HG03139 (cell line): Measurements from ENCODE around the gene PLIN4.

Experiments
- ATAC-seq: cut with Tn5 transposase; IDR thresholded peaks from one replicate; pipeline ENCODE4 v1.9.1; 2021; ENCODE audit not compliant: unreplicated experiment

PLIN4 gene

DNA sequence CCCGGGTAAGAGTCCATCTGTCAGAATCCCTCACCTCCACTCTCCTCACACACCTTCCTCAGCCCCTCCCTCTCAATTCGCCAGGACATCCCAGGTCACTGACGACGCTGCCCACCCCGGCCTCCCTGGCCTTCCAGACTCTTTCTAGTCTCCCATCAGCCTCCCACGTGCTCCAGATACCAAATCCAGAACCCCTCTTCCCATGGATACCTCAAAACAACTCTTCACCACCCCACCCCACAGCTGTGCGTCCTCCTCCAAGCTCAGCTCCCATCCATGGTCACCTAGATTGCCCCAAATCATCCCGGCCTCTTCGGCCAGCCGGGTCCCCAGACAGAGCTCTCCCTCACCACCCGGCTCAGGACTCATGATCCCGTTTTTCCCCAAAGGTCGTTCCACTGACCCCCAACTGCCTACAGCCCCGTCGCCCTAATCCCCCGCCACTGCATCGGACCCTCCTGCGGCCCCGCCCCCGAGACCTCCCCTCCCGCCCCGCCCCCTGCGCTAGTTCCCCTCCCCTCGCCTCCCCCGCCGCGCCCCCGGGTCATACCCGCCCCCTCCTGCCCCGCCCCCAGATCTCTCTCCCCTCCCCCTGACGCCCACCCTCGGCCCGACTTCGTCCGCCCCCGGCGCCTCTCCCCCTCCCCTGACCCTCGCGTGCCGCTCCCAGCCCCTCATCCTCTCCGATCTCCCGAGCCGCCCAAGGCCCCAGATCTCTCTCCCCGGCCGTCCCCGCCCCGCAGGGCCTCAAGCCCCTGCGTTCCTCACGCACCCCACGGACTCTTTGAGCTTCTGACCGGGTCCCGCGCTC lies 61.2 kb downstream of the PLIN4 start:
- peak; percentile 11 for ATAC-seq

DNA sequence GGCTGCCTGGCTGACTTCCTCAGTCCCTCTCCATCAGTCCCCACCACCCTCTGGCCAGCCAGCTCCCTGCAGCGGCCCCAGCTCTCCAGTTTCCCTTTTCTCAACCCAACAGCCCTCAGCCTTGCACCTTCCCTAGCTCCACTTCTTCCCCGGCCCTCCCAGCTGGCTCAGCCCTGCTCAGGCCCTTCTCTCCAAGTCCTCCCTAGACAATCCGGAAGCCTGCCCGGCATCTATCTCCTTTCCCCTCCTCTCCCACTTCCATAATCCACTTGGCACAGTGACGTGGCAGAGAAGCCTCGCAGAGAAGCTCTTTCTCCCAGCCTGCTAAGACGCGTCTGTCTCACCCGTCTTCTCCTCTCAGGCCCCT lies 61.8 kb downstream of the PLIN4 start:
- ATAC-seq = no peak

DNA sequence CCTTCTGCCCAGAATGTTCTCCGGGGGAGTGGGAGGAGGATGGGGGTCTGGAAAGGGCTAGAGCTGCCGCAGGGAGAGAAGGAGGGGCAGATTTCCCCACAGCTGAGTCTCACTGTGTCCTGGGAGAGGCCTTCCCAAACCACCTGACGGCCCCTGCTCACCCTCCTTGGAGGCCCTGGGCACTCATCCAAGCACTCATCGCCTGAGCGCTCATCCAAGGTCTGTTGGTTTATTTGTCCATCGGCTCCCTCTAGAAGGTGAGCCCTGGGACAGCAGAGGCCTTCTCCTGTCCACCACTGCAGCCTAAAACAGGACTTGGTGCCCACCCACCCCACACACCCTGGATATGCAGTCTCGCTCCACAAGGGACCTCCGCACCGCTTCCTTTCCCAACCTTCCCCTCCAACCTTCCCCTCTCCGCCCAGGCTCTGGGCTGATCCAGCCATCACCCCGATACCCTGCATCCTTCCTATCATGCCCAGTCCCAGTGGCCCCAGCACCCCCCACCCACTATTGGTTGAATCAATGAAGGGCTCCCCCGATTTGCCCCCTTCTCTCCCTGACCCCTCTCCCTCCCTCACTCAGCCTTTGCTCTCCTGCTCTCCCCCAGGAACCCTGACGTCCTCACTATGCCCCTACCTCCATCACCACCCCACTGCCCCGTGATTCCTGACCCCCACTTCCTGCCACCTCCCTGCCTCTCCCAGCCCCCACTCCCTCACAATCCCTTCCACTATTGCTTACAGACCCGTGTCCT lies 62.4 kb downstream of the PLIN4 start:
- ATAC-seq = no peak

DNA sequence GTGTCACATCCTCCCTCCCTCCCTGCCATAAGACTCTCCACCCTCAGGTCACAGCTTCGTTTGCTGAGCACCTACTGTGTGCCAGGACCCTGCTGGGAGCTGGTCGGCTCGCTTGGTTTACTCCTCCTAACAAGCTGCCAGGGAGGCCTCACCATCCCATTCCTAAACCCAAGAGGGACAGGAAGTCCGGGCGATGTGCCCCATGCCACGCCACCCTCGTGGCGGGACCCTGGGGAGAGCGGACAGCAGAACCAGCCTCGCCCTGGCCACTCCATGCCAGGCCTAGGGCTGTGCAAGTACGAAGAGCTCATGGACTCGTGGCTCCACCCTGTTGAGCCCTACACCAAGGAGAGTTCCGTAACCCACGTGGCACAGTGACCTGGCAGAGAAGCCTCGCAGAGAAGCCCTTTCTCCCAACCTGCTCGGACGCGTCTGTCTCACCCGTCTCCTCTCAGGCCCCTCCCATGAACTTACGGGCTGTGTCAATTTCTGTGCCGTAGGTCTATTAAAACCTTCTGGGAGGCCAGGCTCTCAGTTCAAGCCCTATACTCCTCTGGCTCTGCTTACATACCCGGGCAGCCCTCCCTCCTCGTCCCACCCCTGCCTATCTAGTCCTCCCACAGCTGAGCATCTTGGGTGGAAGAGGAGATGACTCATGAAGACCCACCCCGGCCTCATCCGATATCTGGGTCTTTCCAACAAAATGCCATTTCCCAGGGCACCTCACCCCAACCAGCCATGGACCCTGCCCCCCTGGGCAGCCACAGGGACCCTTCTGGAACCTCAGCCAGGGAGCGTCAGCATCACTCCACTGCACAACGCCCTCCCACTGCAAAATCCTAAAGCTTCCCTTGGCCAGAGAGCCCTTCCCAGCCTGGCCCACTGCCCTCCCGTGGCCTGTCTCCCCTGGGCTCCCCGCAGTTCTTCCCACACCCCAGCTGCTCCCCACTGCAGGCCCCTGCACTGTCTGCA lies 63.3 kb downstream of the PLIN4 start:
- no peak for ATAC-seq

DNA sequence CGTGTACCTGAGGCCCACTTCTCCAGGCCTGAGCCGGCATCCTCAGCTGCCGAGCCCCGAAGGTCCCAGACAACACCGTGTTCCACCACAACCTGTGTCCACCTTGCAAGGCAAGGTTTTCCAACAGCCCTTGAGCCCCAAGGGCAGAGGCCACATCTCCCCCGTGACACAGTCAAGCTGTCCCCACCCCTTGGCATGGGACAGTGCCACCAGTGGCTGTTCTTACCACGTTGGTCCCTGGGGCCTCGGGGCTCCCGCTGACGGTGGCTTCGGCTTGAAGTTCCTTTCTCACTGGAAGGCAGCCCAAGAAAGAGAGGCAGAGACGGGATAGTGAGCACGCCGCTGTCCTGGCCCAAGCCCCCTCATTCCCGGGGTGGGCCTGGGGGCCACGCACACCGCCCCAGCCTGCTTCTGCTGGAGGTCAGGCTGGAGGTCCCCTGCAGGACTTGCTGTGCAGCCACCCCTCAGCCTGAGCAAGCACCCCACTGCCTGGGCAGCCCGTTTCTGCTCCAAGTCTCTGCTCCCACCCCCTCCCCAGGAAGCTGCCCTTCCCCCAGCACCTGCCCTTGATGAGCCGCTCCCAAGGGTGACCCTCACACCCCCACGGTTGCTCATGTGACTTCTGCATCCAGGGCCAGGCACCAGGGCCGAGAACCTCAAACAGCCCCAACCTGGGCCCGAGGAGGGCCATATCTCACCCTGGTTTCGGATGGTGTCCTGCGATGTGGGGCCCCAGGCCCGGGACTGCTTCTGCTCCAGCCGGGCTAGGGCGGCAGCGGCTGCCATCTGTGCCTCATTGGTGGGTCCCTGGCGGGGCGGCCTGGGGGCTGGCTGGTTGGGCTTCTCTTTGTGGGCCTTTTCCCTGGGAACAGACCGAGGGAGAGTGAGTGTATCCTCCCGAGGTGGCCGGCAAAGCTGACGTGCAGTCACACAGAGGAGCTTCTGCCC lies 64.8 kb downstream of the PLIN4 start:
- no peak for ATAC-seq

DNA sequence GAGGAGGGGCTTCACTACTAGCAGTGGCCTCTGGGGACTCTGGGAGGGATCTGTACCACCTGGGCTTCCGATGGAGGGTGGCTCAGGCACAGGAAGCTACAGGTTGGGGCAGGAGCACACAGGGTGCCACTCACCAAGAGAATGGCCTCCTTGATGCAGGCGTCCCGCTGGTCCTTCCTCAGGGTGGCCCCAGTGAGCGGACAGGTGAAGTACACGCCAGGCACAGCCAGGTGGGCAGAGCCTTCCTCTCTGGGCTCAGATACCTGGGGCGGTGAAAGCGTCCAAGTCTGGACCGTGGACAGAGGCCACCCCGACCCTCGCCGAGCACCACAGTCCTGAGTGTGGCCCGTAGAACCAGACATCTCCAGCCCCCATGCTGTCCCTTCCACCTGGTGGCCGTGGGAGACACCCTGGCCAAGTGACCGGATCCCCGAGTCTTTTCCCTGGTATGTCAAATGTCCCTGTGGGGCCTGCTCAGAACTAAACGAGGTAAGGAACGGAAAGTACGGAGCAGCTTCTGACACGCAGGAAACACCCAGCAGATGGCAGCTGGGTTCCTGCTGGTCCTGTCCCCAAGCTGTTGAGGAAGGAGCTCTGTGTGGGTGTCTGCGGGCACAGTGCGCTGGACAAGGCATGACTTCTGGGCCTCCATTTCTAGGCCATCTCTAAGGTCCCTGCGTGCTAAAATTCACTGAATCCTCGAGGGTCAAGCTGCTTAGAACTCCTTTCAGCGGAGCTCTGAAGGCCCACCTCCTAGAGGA lies 65.9 kb downstream of the PLIN4 start:
- ATAC-seq = no peak
